Stomach (tissue), 9 donors: ENCODE measurements around the gene ADRA2A. TPM values are rescaled to one million over a fixed set of nuclear protein-coding genes. Genes with fewer than 3 reads are reported as not detected.
A peak's percentile ranks its signal among the peaks of the same experiment; 100 is the strongest.

Source experiments
- DNase-seq, 2 donors: peaks; one replicate each; pipeline versions ENCODE4 v3.0.0 to v3.0.0-alpha.2; 2013 to 2019
- H3K27ac ChIP-seq, 5 donors: fragments of 200-600 bp in 4 of 5; sonication (generic) in 4 of 5; one replicate each; pipeline ENCODE4 v1.5.1; 2013 to 2019; ENCODE audit warnings: mild to moderate bottlenecking in 1 of 5, moderate library complexity in 1 of 5
- H3K27me3 ChIP-seq, 3 donors: fragments of 200-600 bp; sonication (generic); one replicate each; pipeline ENCODE4 v1.5.1; 2017 to 2019; ENCODE audit warnings: mixed run types in 1 of 3
- H3K36me3 ChIP-seq, 4 donors: fragments of 200-600 bp; sonication (generic); 1 replicate in 3 of 4; 2 replicates in 1 of 4; pipeline ENCODE4 v1.5.1; 2016 to 2019
- H3K4me1 ChIP-seq, 4 donors: fragments of 200-600 bp; sonication (generic); one replicate each; pipeline ENCODE4 v1.5.1; 2016 to 2019
- H3K4me3 ChIP-seq, 4 donors: fragments of 200-600 bp; sonication (generic) in 3 of 4; one replicate each; pipeline ENCODE4 v1.5.1; 2016 to 2019; ENCODE audit warnings: mild to moderate bottlenecking in 1 of 4
- H3K9me3 ChIP-seq, 4 donors: fragments of 200-600 bp; sonication (generic); one replicate each; pipeline ENCODE4 v1.5.1; 2016 to 2019
- EP300 ChIP-seq: sonication (generic); formaldehyde crosslinking; IDR thresholded peaks from one replicate; pipeline ENCODE4 v1.6.1; 2017; ENCODE audit warnings: antibody characterized with exemption
- POLR2A ChIP-seq, 4 donors: fragments of 450-650 bp; IDR thresholded peaks; one replicate each; pipeline ENCODE4 v1.6.1; 2016; ENCODE audit warnings: antibody characterized with exemption in 4 of 4, control low read depth in 2 of 4, mild to moderate bottlenecking in 1 of 4, moderate library complexity in 1 of 4
- POLR2AphosphoS5 ChIP-seq, 3 donors: sonication (generic); formaldehyde crosslinking; IDR thresholded peaks; one replicate each; pipeline ENCODE4 v1.6.1; 2016; ENCODE audit warnings: antibody characterized with exemption in 3 of 3
- WGBS, 5 donors: extraction: QIAGEN DNeasy Blood & Tissue Kit in 3 of 5; methylation state at CpG; one replicate each; pipeline versions ENCODE4 v1.1.5 to v1.1.7; 2013 to 2018; 5-methylcytosine and 5-hydroxymethylcytosine counted together
- intact Hi-C: fragments of 100-400 bp; cut with DNase I; formaldehyde crosslinking; loops from one replicate; pipeline ENCODE4 v1.15.1; 2023; ENCODE audit warnings: low total_unique reads
- polyA plus RNA-seq, 3 donors: library from polyadenylated mRNA; stranded (reverse); fragments of 200-250 nt; gene quantifications; one replicate each; pipeline ENCODE4 v1.2.3, GENCODE V29; 2013
- total RNA-seq, 5 donors: library from RNA; depleted of rRNA; stranded (reverse); fragments of >200 nt; gene quantifications; one replicate each; pipeline versions ENCODE4 v1.1.0 to v1.2.3, GENCODE V29; 2014 to 2016
- TF ChIP-seq, protein P1 (sequence below), 7 experiments: fragments of 450-650 bp in 4 of 7; fragments of 200-600 bp in 3 of 7; sonication (generic) in 3 of 7; IDR thresholded peaks; one replicate each; pipeline ENCODE4 v1.5.1; 2016 to 2019; ENCODE audit warnings: antibody characterized with exemption in 7 of 7, control low read depth in 2 of 7, mild to moderate bottlenecking in 1 of 7
- donor health status: healthy with polysubstance abuse.
- donor health status: Bipolar disorder and iron deficiency.
- donor health status: healthy.

ADRA2A gene
- total and polyA plus RNA-seq, 8 donors: 0.25 to 4.9 (median 0.65) TPM; not detected in 1

DNA sequence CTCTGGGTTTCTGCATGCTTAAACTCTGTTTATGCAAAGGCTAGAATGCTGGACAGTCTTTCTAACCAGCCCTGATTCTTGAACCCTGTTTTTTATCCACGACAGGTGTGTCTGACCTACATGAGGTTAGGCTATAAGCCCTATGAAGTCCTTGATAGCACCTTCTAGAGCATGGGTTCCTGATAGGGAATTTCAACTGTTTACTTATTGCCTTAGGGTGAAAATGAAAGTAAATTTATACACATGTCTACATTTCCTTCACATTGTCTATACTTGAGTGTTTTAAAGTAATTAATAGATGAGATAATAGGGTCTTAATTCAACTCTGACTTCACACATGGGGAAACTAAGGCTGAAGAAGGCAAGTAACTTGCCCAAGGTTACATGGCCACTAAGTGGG lies 35.5 kb downstream of the ADRA2A start:
- intact Hi-C loops: no loop called here
- Histone ChIP-seq H3K4me3 (no peak overlapping the region), H3K27ac (no peak overlapping the region), H3K27me3 (no peaks in the 10 kb centered on the region), H3K4me1 (peaks cover 0 to 17% (median 4%) of the 10 kb centered on the region in 4 donors), H3K9me3 (no peaks in the 10 kb centered on the region), H3K36me3 (no peaks in the 10 kb centered on the region)
- 38 to 63% (median 53%) methylated on average over 1 of the region's 1 CpG for WGBS, 5 donors
- TF ChIP-seq, protein P1, sequence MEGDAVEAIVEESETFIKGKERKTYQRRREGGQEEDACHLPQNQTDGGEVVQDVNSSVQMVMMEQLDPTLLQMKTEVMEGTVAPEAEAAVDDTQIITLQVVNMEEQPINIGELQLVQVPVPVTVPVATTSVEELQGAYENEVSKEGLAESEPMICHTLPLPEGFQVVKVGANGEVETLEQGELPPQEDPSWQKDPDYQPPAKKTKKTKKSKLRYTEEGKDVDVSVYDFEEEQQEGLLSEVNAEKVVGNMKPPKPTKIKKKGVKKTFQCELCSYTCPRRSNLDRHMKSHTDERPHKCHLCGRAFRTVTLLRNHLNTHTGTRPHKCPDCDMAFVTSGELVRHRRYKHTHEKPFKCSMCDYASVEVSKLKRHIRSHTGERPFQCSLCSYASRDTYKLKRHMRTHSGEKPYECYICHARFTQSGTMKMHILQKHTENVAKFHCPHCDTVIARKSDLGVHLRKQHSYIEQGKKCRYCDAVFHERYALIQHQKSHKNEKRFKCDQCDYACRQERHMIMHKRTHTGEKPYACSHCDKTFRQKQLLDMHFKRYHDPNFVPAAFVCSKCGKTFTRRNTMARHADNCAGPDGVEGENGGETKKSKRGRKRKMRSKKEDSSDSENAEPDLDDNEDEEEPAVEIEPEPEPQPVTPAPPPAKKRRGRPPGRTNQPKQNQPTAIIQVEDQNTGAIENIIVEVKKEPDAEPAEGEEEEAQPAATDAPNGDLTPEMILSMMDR (IDR thresholded peaks at IDR 0.05): no peak
- no peak for TF ChIP-seq EP300
- TF ChIP-seq POLR2A (IDR thresholded peaks at IDR 0.05): no peak
- TF ChIP-seq POLR2AphosphoS5 (IDR thresholded peaks at IDR 0.05): no peak
- no peak for DNase-seq

DNA sequence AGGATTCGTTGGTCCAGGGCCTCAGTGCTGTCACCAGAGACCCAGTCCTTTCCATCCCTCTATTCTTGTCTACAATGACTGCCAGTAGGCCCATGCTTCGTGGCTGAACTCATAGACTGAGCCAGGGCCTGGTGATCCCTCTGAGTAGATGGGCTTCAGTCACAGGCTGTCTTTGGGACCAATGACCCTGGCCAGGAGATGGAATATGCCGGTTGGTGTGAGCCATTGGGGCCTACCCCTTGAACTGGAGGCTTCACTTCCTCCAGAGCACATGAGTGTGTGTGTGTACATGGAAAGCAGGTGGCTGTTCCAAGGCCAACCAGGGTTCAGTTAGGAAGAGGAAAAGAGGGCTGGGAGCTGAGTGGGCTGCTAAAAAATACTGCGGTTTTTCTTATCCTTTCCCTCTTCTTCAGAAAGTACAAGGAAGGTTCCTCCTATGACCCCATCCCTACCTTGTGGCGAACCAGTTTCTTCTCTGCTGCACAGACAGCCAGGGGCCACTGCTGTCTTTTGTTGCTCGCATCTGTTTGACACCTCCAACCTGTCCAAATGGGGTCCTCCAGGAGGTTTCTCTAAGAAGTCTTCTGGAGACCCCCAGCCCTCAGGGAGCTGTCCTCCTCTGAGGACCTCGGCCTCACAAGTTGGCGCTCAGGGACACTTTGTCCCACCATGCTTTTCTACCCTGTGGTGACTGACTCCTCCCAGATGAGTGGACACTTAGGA lies 36.6 kb downstream of the ADRA2A start:
- WGBS, 5 donors: 91 to 97% (median 96%) methylated on average over 7 to 8 of the region's 8 CpGs
- no peak for DNase-seq
- peaks cover 0 to 10% (median 2%) of the 10 kb centered on the region in 4 donors for H3K4me1 ChIP-seq
- H3K9me3 ChIP-seq: no peaks in the 10 kb centered on the region
- intact Hi-C loops: no loop called here
- no peak overlapping the region for H3K4me3 ChIP-seq
- no peaks in the 10 kb centered on the region for H3K27me3 ChIP-seq
- H3K36me3 ChIP-seq: no peaks in the 10 kb centered on the region
- no peak overlapping the region for H3K27ac ChIP-seq
- TF ChIP-seq EP300 (no peak), POLR2AphosphoS5 (IDR thresholded peaks at IDR 0.05) (no peak), POLR2A (IDR thresholded peaks at IDR 0.05) (no peak)
- TF ChIP-seq, protein P1 (IDR thresholded peaks at IDR 0.05): no peak

DNA sequence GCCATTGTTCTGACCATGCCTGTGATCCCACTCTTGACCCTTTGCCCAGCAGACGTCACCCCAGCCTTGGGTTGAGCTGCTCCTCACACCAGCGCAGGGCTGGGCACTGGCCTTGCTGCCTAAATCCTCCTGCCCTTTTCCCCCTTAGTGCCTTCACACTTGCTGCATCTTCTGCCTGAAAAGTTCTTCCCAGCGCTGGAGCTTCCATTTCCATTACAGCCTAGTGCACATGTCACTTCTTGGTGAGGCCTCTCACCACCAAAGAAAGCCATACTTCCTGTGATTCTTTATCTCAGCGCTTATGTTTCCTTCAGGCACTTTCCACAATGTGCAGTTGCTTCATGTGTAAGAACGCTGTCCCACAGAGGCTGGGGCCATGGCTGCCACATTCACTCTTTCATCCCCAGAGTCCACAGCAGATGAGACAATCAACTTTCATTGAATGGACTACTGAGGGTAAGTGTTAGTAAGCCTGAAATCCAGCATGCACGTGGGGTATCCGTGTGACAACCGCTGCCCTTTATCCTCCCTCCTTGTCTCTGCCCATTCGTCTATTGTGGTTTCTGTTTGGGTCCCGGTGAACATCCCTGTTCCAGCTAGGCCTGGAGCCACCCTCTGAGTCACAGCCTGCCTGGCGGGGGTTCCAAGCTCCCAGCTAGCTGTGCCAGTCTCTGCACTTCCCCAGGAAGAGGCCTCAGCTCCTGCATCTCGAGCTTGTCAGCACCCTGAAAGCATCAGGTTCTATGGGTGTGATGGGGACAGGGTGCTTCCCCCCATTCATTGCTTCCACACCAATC lies 37.3 kb downstream of the ADRA2A start:
- DNase-seq: peak in 1 of 2 donors; percentile 43

More for the DNA sequence above, 37.3 kb downstream of the ADRA2A start:
- intact Hi-C loops: no loop called here
- Histone ChIP-seq H3K27me3 (no peaks in the 10 kb centered on the region), H3K4me3 (no peak overlapping the region), H3K4me1 (peaks cover 0 to 10% (median 2%) of the 10 kb centered on the region in 4 donors), H3K36me3 (no peaks in the 10 kb centered on the region), H3K27ac (no peak overlapping the region), H3K9me3 (no peaks in the 10 kb centered on the region)
- WGBS, 5 donors: 68 to 82% (median 79%) methylated on average over 12 of the region's 12 CpGs
- TF ChIP-seq POLR2A (IDR thresholded peaks at IDR 0.05) (no peak), POLR2AphosphoS5 (IDR thresholded peaks at IDR 0.05) (no peak), EP300 (no peak)
- TF ChIP-seq, protein P1 (IDR thresholded peaks at IDR 0.05): no peak
